Frontal cortex (tissue), 4 donors: Measurements from ENCODE around the gene ATAD2B. TPM values are rescaled to one million over a fixed set of nuclear protein-coding genes. Genes with fewer than 3 reads are reported as not detected.
"Not testable (repeated sequence)": the region's sequence is repeated elsewhere in the genome, so short reads cannot be mapped to it uniquely, and the experiment has no call there.

Experiments used
- DNase-seq, 2 donors: peaks; one replicate each; pipeline ENCODE4 v3.0.0; 2012; ENCODE audit warnings: low spot score in 2 of 2
- FAIRE-seq: peaks from 2 replicates; lab custom pipeline; 2012; peaks lifted over from hg19 to GRCh38; lab: Jason Lieb, UNC
- total RNA-seq: library from RNA; depleted of rRNA; stranded (reverse); fragments of >200 nt; gene quantifications from one replicate; pipeline ENCODE4 v1.2.3, GENCODE V29; 2014
- donor health status: control.
- donor health status: control.
- donor health status: control.

The ATAD2B gene
- total RNA-seq, 1 donor from 2014 or later, result 55.0 TPM

DNA sequence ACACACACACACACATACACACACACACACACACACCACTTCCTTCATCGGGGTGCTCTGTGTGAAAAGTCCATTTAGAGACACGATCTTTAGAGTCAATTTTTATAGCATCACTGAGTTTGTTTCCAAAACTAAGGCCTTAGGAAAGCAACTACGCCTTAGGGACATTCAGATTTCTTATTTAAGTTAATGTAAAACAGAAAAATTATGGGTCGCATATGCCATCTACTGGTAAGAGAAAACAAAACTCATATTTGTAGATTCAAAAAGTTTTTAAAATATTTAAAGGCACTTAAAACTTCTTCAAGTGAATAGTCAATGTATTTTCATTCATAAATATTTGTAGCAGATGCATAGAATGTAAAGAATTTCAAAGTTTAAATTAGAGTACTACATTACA, 166.2 kb downstream of the ATAD2B start:
- no peak for DNase-seq
- peak; percentile 43 for FAIRE-seq

DNA sequence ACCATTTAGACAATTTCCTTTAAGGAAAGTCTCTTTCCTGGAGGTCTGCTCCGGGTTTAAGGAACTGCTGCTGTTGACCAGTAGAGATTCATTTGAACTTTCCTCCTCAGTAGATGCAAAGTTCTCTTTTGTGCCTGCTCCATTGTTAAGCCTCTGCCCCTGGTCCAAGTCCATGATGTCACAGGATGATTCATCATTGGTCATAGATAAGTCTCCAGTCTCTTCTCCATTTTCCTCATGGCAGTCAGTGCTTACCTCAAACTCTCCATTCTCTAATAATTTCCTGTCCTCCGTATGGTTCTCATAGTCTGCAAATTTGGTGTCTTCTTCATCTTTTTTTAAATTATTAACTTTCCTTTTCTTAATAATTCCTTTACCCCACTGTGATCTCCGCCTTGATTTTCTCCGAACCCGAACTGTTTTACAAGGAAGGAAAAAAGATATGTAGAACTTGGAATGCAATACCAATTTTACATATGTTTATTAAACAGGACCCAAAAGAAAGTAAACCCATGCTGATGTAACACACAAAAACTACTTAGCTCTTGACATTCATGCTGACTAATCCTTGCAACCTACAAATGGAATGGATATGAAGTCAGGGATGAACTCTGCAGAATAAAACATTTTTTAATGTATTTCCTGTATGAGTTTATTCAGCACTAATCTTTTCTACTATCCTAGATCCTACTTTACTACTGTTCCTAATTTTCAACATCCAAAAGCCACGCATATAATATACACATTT, 169.1 kb downstream of the ATAD2B start:
- DNase-seq, result no peak
- FAIRE-seq, result no peak

DNA sequence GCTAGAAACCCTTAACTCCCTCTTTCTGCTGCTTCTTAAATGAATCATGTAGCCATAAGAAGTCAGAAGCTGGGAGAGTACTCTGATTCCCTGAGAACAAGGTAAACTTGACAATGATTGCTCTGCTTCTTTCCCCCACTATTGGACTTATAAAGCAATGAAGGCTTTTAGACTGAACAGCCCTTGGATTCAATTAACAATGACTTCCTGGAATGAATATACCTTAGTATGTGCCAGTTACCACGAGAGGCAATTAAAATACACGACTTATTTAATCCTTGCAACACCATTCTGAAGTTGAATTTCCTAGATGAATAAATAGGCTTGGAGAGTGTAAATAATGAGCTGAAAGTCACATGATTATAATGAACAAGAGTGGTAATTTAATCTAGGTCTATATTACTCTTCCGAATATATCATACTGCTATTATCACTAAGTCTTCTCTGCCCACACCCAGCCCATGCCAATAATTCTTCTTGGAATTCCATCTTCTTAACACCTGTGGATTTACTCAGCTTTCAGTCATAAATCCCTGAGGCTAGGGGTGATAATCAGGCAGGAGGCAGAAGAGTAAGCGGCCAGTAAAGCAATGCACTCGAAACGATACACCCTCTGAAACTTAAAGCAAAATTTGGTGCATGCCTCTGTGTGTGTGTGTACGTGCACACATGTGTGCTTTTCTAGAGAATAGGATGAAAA, 170.2 kb downstream of the ATAD2B start:
- no peak for DNase-seq
- FAIRE-seq, result no peak

- no peak for FAIRE-seq
These were observed 172.0 kb downstream of the ATAD2B start for GRCh38 chr2:23754970-23755369.

GRCh38 chr2:23753291-23754010, 173.5 kb downstream of the ATAD2B start:
- DNase-seq (no peak), FAIRE-seq (no peak)

More at GRCh38 chr2:23754970-23755369, 172.0 kb downstream of the ATAD2B start:
- DNase-seq, result no peak

DNA sequence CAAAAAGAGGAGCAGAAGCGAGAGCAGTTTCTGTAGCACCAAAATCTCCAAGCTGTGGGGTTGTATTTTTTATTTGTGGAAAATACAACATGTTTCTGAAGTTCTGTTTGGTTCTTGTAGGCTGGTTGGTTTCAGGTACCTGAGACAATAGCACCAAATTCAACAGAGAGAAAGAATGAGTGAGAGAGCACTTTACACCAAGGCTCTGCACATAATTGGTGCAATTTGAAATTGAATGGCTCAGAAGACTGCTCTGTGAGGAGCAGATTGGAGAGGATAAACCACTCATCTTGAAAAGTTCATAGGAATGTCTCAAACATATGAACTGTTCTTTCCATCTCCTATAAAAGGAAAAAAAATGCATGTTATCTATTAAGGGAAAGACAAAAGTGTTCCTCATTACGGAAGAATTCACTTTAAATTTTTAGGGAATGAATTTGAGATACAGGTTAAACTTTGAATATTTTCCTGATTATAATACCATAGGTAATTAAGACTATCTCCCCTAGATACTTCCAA, 175.1 kb downstream of the ATAD2B start:
- FAIRE-seq, result no peak
- no peak for DNase-seq

DNA sequence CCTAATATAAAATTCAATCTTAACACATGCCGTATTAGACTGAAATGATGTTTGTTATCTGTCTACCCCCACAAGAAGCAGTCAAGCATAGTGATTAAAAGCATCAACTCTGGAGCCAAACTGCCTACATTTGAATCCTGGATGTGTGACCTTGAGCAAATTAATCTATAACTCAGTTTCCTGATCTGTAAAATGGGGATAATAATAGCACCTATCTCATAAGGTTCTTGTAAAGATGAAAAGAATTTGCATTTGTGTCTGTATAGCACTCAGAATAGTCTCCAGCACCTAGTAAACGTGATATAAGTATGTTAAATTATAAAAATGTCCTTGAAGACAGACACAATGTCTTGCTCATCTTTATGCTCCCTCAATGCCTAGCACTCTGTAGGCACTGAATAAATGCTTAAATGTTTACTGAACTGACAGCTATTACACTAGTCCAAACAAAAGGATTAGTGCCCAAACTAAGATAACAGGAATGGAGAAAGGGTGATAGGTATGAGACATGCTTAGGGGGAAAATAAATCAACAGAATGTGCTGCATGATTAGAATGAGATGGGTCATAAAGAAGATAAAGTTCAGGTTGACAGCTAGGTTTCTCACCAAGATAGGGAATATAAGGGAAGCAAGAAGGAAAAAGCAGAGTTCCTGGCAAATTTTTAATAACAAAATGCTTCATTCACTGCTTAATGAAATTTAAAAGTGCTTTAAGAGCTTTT, 180.6 kb downstream of the ATAD2B start:
- DNase-seq, result no peak
- no peak for FAIRE-seq

- FAIRE-seq (no peak), DNase-seq (no peak)
These were observed 181.2 kb downstream of the ATAD2B start for GRCh38 chr2:23745726-23746105.

- DNase-seq (no peak), FAIRE-seq (no peak)
These were observed 181.7 kb downstream of the ATAD2B start for GRCh38 chr2:23745068-23745725.

- FAIRE-seq, result not testable (repeated sequence)
These were observed 190.1 kb downstream of the ATAD2B start for GRCh38 chr2:23736783-23737182.

DNA sequence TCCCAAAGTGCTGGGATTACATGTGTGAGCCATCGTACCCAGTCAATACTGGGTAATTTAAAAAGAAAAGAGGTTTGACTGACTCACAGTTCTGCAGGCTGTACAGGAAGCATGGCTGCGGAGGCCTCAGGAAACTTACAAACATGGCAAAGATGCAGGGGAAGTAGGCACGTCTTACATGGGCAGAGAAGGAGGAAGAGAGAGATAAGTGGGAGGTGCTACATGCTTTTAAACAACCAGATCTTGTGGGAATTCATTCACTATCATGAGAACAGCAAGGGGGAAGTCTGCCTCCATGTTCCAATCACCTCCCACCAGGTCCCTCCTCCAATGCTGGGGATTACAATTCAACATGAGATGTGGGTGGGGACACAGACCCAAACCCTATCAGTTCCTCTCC, 192.5 kb downstream of the ATAD2B start:
- FAIRE-seq (no peak), DNase-seq (no peak)

More at GRCh38 chr2:23736783-23737182, 190.1 kb downstream of the ATAD2B start:
- DNase-seq, result not testable (repeated sequence)

DNA sequence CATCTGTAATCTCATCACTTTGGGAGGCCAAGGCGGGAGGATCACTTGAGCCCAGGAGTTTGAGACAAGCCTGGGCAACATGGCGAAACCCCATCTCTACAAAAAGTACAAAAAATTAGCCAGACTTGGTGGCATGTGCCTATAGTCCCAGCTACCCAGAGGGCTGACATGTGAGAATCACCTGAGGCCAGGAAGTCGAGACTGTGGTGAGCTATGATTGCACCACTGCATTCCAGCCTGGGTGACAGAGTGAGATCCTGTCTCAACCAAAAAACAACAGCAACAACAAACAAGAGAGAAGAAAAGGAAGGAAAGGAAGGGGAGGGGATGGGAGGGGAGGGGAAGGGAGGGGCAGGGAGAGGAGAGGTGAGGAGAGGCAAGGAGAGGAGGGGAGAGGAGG, 203.9 kb downstream of the ATAD2B start:
- DNase-seq, FAIRE-seq: not testable (repeated sequence)

DNA sequence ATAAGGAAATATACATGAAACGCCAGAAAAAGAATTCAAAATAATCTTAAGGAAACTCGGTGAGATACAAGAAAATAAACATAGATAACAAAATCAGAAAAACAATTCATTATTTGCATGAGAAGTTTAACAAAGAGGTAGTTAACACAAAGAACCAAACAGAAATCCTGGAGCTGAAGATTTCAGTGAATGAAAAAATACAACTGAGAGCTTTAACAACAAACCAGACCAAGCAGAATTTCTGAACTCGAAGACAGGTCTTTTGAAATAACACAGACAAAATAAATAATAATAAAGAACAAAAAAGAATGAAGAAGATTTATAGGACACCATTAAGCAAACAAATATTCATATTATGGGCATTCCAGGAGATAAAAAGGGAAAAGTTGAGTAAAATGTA, 204.7 kb downstream of the ATAD2B start:
- no peak for FAIRE-seq
- DNase-seq, result no peak

DNA sequence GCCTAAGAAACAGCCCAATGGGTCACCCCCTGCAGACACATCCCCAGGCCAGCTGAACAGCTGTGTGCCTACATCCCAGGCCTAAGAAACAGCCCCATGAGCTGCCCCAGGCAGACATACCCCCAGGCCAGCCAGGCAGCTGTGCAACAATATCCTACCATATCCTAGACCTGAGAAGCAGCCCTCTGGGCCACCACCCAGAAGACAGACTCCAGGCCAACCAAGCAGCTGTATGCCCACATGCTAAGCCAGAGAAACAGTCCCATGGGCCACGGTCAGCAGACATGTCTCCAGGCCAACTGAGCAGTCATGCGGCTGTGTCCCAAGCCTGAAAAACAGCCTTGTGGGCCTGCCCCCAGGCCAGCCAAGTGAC, 205.5 kb downstream of the ATAD2B start:
- FAIRE-seq (no peak), DNase-seq (no peak)

DNA sequence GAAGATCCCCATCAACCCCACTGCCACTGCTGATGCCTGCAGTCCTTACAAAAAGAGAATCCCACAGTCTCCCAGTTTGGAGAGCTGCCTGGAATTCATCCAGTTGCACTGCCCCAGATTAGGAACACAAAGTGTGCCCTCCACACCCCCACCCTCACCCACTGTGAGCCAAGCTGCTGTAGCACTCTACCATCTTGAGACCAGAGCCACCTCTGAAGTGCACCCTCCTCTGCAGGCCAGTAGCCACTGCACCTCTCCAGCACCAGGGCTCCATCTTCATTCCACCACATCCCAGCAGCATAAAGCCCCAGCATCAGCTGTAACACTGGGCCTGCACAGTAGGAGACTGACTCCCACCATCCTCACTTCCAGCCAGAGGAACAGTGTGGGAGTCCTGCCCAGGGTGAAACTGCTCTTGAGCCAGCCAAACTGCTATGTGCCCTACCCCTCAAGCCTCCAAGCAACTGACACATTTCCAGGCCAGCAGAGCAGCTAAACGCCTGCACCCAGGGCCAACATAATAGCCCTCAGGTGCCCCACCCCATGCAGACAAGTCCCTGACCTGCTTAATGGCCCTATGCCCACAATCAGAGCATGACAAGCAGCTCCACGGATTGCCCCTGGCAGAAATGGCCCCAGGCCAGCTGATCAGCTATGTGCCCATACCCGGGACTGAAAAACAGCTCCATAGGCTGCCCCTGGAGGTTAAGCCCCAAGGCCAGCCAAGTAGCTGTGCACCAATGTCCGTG, 206.0 kb downstream of the ATAD2B start:
- FAIRE-seq, result no peak
- DNase-seq, result no peak

- DNase-seq (no peak), FAIRE-seq (no peak)
These were observed 207.2 kb downstream of the ATAD2B start for GRCh38 chr2:23719716-23720115.

DNA sequence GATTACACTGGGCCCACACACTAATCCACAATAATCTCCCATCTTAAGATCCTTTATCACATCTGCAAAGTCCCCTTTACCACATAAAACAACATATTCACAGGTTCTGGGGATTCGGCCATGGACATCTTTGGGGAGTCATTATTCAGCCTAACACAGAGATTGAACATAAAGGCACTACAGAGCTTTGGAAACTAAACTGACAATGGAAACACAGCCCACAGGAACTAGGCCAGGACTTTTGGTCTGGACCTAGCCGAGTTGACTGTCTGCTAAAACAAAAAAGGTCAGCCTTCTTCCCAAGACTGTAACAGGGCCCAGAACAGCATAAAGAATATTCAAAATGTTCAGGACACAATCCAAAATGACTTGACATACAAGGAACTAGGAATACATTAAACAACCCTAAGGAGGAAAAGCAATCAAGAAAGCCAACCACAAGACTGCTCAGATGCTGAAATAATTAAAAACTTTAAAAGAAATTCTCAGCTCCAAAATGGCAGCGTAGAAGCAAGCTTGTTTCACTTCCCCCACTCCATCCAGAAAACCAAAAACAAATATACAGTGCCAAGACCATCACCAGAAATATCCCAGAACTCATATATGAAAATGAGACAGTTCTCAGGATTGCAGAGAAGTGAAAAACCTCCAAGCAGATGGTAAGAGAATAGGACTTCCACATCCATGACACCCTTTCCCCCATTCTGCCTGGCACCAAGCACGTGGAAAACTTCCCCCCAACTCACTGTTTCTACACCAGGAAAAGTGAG, 207.8 kb downstream of the ATAD2B start:
- FAIRE-seq (no peak), DNase-seq (no peak)

DNA sequence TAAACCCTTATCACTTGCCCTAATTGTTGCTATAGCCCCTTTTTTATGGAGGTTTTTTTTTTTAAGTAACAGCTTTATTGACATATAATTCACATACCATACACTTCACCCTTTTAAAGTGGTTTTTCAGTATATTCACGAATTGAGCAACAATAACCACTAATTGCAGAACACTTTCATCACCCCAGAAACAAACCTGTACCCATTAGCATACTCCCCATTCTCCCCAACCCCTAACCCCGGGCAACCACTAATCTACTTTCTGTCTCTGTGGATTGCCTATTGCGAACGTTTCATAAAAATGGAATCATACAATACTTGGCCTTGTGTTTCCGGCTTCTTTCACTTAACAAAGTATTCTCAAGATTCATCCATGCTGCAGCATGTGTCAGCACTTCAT, 213.6 kb downstream of the ATAD2B start:
- no peak for FAIRE-seq
- DNase-seq, result no peak
